HG02970 (cell line): ENCODE data around the gene FSTL4.

ENCODE experiments used
- ATAC-seq: cut with Tn5 transposase; IDR thresholded peaks from one replicate; pipeline ENCODE4 v1.9.1; 2021; ENCODE audit warnings: mild to moderate bottlenecking, moderate library complexity, moderate number of reproducible peaks; ENCODE audit not compliant: unreplicated experiment, low FRiP score

The FSTL4 gene

DNA sequence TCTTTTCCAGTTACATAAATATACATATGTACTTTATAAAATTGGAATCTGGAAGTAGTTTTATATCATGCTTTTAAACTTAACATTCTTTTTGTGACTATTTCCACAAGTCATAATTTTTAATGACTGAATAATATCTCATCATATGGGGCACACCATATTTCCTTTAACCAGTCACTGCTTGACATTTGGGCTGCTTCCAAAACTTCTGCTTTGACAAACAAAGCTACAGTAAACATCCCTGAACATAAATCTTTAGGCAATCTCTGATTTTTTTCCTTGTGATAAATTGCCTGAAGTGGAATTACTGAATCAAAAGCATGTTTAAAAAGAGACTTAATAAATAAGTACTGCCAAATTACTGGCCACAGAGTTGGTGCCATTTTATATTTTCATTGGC, 178.0 kb downstream of the FSTL4 start:
- no peak for ATAC-seq

- no peak for ATAC-seq
These were observed 178.7 kb downstream of the FSTL4 start for GRCh38 chr5:133433641-133434040.

DNA sequence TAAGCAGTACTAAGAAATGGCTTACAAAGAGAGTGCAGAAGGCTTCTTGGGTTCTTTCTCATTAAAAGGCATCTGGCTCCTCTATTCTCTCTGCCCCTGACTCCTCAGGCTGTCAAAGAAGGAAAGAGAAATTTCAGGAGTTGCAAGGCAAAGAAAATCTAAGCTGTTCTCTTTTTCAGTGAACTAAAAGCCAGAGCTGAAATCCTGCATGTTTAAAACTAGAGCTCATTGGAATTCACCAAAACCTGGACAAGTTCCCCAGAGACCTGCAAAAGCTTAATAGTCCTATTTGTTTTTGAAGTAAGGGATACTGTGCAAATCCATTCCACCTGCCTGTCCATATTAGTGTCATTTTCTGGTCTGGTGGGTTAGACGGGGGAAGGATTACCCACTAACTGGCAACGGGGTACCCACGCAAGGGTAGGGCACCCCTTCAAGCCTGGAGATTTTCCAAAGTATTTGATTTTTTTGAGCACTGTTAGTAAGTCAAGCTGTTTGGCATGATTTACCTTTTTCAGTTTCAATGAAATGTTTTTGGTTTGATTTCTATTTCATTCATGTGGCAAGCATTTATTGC, 179.3 kb downstream of the FSTL4 start:
- ATAC-seq = no peak

- no peak for ATAC-seq
These were observed 180.9 kb downstream of the FSTL4 start for GRCh38 chr5:133431326-133431865.

DNA sequence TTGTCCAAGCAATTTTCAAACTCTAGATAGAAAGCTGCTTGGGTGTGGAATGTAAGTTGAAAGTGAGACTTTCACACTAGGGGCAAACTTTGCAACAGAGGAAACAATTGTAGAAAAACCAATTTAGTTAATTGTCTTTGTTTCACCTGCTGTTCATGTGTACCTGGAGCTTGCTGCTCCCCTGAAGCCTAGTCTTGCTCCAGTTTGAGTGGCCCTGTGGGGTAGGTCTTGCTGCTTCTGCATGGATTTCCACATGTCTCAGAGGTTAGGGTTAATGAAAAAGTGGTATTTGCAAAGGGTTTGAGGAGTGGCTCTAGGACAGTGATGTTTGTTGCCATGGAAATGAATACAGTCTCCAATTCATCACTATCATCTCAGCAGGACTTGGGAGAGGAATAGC, 182.2 kb downstream of the FSTL4 start:
- no peak for ATAC-seq

DNA sequence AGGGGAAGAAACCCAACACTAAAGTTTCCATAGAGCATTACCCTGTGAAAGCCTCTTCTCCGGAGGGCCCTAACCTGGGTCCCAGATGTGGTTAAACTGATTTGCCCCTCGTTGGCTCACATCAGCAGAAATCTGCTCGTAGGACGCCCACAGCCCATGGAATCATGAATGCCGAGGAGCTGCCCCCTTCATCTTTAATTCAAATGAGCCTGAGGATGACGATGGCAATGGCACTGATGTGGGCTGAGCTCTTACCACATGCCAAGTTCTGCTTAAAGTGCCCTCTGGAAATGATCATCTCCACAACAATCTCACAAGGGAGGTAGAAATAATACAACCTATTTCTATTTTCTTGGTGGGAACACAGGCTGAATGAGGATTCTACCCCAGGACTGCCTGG, 183.3 kb downstream of the FSTL4 start:
- no peak for ATAC-seq

GRCh38 chr5:133428072-133428660, 184.2 kb downstream of the FSTL4 start:
- ATAC-seq = no peak

DNA sequence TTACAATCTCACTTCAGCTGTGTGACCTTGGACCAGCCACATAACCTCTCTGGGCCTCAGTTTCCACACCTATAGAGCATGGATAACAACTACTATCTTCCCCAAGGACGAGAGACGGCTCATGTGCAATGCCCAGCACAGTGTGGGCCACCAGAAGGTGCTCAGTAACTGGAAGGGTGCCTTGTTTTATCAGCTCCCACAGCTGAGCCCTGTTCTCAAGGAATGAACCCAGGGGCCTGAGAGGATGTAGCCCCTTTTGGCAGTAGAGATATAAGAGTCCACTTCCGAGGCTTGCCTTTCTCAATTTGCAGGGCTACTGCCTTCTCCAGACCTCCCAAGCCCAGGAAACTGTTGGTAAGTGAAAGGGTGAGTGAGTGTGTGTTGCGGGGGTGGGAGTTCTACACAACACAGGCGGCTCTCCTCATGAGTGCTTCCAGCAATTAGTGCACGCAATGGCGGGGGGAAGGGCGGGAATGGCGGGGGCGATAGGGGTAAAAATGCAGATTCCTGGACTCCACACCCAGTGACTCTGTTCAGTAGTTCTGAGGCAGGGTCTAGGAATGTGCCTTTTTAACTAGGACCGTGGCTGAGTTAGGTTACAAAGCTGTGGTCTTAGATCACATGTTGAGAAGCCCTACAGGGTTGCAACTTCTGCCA, 185.1 kb downstream of the FSTL4 start:
- ATAC-seq = no peak

DNA sequence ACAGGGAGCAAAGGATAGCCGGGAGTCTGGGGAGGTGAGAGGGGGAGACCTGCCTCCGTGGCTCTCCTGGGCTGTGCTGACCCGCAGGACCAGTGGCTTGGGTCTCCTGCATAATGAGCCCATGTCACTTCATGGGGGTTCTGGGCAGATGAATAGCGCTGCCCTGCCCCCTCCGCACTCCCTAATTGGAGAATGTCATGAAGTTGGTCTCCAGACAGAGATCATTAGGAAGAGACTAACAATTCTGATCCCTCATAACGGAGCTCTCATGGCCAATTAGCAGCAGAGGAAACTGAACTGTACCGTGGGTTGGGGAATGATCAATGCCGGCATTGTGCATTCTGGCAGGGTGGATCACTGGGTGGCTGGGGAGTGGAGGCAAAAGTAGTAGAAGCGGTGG, 186.1 kb downstream of the FSTL4 start:
- no peak for ATAC-seq

DNA sequence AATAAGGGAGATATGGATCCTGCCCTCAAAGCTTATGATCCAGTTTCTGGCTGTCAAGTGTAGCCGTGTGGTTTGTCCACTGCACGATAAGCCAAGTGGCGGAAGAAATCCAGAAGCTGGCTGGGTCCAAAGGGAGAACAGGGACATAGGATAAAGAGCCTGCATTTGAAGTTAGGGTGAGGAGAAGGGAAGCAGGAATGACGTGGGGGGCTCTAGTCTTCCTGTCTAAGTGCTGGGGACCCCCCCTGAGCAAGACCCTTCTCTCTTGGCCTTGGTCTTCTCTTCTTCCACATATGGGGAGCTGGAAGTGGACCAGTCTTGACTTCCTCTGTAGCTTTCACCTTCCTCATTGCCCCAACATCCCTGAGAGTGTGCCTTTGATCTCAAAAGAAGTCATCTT, 186.6 kb downstream of the FSTL4 start:
- no peak for ATAC-seq

GRCh38 chr5:133425222-133425621, 187.1 kb downstream of the FSTL4 start:
- no peak for ATAC-seq

GRCh38 chr5:133423618-133424282, 188.6 kb downstream of the FSTL4 start:
- peak; percentile 52 for ATAC-seq

DNA sequence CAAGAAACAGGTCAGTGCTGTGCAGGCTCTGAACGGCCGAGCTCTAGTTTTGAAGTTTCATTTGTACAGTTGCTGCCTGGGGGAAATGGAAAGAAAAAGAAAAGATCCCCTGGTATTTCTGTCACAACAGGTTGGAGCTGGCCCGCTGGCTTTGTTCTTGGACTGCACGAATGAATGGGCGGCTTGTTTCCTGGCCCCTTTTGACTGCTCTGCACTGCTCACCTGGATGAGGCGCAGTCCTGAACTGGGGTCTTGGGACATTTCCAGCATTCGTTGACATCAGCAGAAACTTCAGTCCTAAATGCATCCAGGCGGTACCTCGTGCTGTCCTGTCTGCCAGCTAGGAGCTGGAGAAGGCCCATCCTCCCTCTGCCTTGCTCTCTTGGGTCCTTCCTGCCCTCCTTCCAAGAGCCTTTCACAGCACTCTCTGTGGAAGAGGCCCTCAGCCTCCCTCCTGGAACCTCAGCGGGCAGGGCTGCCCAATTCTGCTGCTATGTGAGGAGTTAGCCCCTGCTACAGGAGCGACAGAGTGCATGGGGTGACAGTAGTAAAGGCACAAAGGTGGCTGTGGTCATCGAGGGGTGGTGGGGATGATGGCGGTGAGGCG, 189.2 kb downstream of the FSTL4 start:
- ATAC-seq = no peak

- ATAC-seq = no peak
These were observed 190.5 kb downstream of the FSTL4 start for GRCh38 chr5:133421806-133422205.

GRCh38 chr5:133421394-133421793, 190.9 kb downstream of the FSTL4 start:
- ATAC-seq = no peak

DNA sequence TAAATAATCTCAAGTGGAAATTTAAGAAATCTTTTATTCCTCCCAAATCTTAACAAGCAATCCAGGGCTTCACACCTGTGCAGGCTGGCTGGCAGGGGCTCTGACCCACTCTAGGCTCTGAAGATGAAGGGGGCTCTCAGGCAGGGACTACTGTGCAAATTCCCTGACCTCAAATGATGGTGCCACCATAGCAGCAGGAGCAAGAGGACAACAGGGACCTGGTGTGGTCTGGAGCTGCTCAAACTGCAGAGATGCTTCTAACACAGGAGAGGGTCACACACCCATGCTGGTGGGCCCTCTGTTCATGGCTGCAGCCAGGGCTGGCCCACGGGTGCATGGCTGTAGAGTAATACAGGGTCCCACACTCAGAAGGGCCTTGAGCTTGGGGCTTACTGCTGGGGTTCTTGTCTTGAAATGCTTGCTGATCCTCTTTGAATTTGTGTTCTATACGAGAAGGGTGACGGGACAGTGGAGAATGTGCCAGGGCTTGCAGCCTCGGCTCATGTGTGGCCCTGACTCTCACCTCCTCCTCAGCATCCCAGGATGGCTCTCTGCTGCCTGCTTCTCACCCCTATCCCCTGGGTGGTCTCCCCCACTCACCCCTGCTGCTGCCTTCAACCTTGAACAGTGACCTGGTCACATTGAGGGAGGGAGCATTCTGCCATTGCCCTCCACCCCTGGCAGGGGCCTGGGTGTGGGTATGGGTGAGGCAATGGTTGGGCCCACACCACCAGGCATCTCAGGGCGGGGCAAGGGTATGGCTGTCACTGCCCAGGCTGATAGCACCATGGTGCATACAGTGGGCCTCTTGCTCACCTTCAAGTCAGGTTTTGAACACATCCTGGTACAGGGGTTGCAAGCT, 191.7 kb downstream of the FSTL4 start:
- no peak for ATAC-seq

DNA sequence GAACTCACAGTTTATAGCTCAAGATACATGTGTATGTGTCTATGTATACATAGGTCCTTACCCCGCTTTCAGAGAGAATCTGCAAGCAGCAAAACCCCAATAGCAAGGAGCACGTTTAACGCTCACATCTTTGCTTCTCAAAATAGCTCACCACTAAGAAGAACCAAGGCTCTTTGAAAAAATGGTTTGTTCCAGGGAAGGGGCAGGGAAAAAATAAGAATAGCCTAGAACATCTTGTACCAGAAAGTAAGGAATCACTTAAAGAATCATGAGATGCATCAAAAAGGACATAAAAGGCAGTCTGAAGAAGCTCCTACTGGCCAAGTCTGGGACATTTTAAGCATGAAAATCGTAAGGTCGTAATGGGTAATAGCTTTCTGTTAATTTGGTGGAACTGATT, 196.4 kb downstream of the FSTL4 start:
- no peak for ATAC-seq

DNA sequence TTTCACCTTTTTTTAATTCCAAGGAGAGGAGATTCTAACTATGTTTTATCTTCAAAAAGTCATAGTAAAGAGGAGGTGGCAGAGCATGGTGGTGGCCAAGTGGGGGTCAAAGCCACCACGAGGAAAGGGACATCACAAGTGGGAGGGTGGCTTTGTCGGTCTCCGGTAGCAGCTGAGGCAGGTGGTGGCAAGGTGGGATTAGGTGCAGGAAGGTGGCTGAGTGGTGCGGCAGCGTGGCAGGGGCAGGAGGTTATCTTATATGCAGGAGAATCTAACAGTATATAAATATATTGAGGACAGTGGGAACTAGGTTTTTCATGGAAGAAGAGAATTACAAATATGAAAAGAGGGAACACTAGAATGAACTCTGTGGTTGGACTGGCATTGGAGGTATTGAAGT, 196.8 kb downstream of the FSTL4 start:
- no peak for ATAC-seq

- ATAC-seq = no peak
These were observed 199.7 kb downstream of the FSTL4 start for GRCh38 chr5:133412661-133413060.

GRCh38 chr5:133410335-133410828, 202.0 kb downstream of the FSTL4 start:
- ATAC-seq = no peak
